HG02610 (cell line): ENCODE measurements around the gene ITGAE.
A peak's percentile ranks its signal among the peaks of the same experiment; 100 is the strongest.
"Not testable (repeated sequence)": the region's sequence is repeated elsewhere in the genome, so short reads cannot be mapped to it uniquely, and the experiment has no call there.

ENCODE experiments used
- ATAC-seq: cut with Tn5 transposase; IDR thresholded peaks from one replicate; pipeline ENCODE4 v1.9.1; 2021; ENCODE audit warnings: mild to moderate bottlenecking, moderate library complexity; ENCODE audit not compliant: unreplicated experiment

The ITGAE gene

DNA sequence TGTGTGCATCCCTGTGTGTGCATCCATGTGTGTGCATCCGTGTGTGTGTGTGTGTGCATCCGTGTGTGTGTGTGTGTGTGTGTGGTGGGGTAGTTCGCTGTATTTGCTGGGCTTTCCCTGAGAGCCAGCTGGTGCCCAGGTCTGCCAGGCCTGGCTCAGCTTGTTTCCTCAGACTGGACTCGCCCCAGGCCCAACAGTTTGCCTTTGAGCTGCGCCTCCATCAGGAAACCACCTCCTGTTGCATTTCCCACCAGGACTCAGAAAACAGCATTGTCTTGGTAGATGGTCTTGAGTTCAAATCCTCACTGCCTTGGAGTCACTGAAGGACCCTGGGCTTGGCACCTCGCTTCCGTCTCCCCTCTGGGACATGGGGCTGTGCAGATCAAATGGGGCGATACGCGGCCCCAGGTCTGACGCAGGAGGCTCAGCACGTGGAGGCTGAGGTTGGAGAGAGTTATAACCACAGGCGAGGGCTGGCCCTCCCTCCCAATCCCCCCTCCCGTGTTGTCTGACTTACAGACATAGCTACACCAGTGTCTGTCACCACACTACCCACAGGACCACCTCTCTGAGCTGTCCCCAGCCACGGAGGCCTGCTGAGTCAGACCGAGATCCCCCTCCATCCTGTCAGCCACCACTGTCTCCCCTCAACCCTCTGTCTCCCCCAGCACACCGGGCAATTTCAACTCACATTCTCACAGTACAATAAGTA lies 4.7 kb downstream of the ITGAE start:
- peak; percentile 74 for ATAC-seq

DNA sequence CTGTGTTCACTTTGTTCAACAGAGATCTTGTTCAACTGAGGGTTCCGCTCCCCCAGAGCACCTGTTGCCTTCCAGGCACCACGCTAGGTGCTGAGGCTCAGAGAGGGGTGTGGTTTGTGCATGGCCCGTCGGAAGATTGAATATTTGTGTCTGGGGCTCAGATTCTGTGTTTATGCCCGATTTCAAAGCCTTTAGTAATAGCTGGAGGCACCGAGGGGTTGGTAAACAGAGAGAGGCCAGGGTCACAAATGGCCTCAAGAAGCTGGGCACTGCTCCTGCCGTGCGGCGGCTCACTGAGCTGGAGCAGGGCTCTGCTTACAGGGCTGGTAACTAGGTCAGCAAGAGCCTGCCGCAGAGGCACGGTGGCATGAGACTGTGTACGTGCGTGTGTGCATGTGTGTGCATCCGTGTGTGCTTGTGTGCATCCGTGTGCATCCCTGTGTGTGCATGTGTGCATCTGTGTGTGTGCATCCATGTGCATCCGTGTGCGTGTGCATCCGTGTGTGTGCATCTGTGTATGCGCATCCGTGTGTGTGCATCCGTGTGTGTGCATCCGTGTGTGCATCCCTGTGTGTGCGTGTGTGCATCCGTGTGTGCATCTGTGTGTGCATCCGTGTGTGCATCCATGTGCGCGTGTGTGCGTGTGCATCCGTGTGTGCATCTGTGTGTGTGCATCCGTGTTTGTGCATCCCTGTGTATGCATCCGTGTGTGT lies 5.4 kb downstream of the ITGAE start:
- ATAC-seq: no peak

DNA sequence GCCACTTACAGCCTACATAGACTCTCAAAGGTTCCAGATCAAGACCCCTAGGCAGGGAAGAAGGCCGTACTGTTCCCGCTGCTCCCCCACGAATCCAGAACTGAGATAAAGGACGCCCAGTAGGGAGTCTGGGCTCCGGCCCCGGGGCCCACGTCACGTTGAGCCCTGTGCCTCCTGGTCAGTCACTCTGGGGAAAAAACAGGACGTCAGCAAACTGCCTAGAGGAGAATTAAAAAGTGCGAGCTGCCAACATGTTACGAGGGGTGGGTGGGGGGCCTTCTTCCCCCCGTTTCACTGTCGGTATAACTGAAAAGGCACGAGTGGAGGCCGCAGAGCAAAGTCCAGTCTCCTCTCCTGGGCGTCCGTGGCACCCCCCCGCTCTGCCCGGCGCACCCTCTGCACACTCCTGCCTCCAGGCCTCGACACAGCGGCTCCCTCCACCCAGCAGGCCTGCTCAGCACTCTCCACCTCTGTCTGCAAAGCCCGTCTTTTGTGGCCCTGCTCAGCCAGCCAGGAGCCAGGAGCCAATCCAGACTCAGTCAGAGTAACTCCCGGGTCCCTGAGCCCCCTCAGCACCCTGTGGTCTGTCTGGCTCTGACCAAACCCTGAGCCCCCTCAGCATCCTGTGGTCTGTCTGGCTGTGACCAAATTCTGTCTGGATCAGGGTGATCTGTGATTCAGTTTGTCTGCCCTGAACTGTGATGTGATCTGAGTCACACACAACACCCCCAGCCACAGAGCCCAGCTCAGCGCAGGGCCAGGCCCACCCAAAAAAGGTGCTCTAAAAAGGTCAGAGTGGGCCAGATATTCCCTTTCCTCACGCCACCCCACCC lies 6.2 kb downstream of the ITGAE start:
- ATAC-seq: no peak

DNA sequence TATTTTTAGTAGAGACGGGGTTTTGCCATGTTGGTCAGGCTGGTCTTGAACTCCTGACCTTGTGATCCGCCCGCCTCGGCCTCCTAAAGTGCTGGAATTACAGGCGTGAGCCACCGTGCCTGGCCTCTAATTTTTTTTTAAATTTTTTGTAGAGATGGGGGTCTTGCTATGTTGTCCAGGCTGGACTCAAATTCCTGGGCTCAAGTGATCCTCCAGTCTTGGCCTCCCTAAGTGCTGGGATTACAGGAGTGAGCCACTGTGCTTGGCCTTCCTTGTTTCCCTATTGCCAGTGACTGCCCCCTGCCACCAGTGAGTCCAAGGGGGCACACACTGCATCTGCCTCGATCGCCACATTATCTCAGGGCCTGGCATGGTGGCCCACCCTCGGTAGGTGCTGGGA lies 6.8 kb downstream of the ITGAE start:
- not testable (repeated sequence) for ATAC-seq

DNA sequence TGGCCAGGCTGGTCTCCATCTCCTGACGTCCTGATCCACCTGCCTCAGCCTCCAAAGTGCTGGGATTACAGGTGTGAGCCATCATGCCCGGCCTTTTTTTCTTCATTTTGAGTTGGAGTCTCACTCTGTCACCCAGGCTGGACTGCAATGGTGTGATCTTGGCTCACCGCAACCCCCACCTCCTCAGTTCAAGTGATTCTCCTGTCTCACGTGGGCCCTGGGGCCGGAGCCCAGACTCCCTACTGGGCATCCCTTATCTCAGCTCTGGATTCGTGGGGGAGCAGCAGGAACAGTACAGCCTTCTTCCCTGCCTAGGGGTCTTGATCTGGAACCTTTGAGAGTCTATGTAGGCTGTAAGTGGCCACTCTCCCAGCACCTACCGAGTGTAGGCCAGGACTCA lies 7.7 kb downstream of the ITGAE start:
- ATAC-seq: not testable (repeated sequence)

DNA sequence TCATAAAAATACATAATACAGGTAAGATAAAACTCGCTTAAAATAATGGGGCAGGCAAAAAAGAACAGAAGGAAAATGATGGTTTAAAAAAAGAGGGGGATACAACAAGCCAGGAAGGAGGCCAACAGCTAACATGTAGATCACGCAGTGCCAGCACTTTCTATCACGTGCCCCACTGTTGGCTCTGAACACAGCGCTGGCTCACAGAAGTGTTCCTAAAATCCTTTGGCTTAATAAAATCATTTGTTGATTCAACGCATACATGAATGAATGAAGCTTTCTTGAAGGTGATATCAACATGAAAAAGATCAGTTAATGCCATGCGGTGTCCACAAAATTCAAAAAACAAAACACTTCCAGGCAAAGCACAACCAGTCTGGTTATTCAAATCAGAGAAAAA lies 8.5 kb downstream of the ITGAE start:
- no peak for ATAC-seq

DNA sequence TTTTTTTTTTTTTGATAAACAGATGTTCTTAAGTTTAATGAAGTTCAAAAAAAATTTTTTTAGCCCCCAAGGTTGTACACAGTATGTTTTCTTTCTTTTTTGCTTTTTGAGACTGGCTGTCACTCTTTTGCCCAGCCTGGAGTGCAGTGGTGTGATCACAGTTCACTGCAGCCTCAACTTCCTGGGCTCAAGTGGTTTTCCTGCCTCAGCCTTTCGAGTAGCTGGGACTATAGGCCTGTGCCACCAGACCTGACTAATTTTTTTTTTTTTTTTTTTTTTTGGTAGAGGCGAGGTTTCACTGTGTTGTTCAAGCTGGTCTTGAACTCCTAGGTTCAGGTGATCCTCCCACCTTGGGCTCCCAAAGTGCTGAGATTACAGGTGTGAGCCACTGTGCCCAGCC lies 12.8 kb downstream of the ITGAE start:
- ATAC-seq: no peak

DNA sequence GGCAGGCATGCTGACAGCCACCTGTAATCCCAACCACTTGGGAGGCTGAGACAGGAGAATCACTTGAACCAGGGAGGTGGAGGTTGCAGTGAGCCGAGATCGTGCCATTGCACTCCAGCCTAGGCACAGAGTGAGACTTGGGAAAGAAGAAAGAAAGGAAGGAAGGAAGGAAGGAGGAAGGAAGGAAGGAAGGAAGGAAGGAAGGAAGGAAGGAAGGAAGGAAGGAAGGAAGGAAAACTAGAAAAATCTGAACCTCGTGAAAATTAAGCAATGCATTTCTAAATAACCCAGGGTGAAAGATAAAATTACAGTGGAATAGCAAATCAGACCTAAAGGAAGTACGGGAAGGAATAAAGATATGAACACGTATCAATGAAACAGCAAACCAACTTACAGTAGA lies 15.7 kb downstream of the ITGAE start:
- ATAC-seq: not testable (repeated sequence)

DNA sequence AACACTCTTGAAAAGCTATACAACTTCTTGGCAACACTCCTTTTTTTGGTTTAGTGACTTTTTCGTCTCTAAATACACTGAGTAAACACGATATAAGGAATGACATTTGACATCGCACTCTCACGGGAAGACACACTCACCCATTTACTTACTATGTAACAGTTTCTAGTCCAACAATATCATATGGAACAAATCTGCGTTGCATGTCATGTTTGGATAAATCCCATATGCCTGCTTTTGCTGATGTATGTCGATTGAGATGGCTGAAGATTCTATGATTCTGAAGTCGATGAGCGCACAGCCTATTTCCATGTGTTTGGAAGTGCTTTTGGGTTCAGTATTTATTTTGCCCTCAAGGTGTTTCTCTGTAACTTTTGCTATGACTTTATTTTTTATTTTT lies 18.2 kb downstream of the ITGAE start:
- no peak for ATAC-seq

DNA sequence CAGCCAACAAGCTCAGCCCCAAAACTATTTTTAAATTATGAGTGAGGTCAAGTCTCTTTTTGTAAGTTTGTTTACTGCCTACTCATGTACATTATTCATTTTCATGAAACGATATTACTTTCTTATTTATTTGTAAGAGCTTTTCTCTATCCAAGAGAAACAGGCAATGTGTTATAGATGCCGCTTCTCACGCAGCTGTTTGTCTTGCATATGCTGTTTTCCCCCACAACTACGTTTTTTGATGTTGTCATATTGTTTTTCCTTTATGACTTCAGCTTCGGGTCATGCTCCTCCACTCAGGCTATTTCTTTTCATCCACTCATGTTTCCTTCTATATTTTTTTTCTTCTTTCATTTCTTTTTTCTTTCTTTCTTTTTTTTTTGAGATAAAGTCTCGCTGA lies 20.0 kb downstream of the ITGAE start:
- no peak for ATAC-seq

DNA sequence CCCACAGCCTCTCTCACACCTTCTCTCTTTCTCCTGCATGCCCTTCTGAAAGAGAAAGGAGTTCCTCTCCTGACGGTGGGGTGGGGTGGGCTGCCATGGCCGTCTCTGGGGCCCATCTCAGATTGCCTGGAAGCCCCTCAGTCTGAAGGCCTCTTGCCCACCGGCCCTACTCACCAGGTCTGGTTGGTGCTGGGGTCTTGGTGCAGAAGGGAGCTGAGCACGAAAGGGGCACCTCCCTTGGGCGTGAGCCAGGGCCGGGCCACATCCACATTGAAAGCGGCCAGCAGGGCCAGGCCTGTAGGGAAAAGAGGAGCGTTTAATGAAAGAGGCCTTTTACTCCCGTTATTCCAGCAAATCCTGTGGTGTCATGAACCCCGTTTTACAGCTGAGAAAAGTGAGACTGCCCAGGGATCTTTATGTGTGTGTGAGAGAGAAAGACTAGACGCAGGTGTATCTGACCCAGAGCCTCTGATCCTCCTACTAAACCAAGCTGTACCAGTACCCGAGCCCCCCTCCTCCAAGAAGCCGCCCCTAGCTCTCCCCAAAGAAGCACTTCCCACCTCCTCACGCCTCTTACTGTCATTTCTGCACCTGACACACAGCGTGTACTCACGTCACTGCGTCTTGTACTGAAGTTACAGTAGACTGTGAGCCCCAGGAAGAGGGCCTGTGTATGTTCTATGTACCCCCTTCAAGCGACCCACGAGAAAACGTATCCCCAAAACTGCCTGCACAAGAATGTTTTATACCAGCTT lies 23.4 kb downstream of the ITGAE start:
- no peak for ATAC-seq

DNA sequence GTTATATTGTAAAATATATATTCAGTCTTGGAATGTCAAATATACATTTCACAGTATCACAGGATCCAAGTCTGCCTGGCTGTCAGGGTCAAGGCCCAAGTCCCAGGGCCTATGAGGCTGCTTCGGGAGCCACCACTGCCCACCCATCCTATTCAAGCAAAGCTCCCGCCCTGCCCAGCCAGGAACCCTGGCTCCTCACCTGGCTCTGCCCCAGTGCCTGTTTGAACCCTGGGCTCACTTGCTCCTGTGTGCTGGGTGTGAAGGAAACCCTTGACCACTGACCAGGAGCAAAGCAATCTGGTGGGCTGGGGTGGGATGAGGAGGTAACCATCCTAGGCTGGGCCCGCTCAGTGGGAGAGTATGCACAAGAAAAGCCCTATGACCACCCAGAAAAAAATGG lies 27.0 kb downstream of the ITGAE start:
- no peak for ATAC-seq

DNA sequence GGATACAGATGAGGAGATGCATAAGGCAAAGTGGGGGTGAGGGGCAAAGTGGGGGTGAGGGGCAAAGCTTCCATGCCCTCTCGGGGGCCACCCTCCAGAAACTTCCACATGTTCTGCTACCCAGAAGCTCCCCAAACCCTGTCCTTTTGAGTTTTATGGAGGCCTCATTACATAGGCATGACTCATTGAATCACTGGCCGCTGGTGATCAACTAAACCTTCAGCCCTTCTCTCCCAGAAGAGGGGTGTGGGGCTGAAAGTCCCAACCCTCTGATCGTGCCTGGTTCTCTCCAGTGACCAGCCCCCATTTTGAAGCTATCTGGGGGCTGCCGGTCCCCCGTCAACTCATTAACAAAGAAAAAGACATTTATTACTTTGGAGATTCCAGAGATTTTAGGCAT lies 27.5 kb downstream of the ITGAE start:
- no peak for ATAC-seq

DNA sequence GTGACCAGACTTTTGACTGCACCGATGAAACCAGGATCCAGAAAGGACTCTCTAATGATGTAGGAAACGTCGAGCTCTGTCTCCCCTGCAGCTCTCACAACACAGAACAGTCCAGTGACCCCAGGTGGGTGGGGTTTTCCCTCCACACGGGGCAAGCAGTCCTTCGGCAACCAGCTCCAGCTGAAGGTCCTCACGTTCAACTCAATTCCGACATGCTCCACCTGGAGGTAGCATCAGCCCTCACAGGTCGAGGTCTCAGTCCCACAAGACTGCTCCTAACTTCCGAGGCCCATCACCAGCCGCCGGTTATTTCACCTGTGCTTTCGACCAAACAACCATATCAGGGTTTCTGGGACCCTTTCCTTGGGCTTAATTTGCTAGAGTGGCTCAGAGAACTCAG lies 28.2 kb downstream of the ITGAE start:
- no peak for ATAC-seq

DNA sequence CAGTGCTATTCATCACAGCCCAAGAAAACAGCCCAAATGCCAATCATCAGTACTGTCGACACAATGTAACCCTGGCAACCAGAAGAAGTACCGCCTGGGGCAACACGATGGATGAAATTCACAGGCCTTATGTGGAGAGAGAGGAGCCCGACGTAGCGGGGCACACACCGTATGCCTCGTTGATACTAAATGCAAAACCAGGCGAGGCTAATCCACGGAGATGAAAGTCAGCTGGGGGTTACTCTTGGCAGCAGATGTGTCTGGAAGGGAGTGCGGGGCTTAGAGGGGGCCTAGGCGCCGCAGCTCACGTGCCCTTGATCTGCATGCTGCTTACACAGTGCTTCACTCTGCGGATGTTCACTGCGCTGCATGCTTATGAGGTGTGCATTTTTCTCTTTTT lies 29.8 kb downstream of the ITGAE start:
- no peak for ATAC-seq

DNA sequence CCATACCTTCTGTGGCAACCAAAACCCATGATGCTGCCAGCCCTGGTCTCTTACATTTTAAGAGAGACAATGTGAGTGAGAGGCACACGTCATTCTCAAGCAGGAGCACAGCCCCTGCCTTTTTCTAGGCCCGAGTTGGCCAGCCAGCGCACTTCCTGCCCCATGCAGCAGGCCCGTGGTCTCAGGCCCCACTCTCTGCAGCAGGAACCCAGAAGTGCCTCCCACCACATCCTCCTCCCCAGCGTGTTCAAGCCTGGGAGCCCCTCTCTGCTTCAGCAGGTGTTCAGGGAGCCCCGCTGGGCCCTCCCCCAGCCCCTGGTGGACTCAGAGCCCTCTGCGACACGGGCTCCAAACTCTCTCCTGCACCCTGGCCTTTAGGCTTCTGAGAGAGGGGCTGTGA lies 30.5 kb downstream of the ITGAE start:
- ATAC-seq: no peak

DNA sequence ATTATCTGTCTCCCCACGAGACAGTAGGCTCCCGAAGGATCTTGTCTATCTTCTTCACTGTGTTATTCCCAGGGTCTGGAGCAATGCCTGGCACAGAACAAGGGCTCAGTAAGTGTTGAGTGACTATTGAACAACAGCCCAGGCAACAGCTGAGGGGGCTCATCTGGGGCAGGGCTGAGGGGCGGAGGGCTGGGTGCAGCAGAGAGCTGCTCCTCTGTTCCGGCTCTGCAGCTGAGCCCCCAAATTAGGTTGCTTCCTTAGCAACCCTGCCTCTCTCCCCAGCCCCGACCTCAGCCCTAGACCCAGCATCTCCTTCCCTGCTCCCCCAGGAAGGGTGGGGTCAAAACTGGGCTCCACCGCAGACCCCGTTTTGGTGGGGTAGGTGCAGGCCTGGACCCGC lies 32.2 kb downstream of the ITGAE start:
- no peak for ATAC-seq

DNA sequence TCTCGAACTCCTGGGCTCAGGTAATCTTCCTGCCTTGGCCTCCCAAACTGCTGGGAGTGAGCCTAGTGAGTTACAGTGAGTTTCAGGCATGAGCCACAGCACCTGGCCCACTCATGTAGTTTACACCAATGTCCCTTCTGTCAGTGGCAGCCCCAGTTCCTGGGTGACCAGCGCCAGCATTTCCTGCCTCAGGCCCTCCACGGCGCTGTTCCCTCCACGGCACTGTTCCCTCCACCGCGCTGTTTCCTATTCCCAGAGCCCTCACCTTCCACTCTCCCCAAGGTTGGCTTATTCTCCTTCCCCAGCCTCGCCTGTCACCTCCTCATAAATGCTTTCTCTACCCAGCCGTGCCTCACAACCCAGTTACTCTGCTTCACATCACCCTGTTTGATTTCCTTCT lies 32.6 kb downstream of the ITGAE start:
- no peak for ATAC-seq

DNA sequence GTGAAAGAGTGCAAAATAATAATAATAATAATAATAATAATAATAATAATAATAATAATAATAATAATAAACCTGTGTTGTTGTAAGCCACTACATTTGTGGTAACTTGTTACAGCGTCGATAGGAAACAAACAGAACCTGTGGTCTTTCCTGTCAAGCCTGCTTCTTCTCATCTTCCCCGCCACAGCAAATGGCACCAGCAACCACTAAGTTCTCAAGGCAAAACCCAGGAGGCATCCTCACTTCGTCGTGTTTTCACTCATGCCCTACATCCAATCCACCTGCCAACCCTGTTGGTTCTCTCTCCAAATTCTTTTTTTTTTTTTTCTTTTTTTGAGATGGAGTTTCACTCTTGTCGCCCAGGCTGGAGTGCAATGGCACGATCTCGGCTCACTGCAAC lies 34.2 kb downstream of the ITGAE start:
- no peak for ATAC-seq

DNA sequence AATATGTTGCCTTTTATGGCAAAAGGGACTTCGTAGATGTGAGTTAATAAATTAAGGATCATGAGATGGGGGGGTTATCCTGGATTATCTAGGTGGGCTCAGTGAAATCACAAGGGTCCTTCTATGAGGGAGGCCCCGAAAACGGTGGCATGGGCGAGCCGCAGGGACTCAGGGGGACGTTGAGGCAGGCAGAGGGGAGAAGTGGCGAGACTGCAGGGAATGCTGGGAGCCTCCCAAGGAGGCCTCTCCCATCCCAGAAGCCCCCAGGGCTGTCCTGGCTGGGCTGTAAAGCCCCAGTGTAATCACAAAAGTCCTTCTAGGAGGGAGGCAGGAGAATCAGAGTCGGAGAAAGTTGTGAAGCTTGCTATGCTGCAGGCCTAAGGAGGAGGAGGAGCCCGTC lies 35.0 kb downstream of the ITGAE start:
- no peak for ATAC-seq

DNA sequence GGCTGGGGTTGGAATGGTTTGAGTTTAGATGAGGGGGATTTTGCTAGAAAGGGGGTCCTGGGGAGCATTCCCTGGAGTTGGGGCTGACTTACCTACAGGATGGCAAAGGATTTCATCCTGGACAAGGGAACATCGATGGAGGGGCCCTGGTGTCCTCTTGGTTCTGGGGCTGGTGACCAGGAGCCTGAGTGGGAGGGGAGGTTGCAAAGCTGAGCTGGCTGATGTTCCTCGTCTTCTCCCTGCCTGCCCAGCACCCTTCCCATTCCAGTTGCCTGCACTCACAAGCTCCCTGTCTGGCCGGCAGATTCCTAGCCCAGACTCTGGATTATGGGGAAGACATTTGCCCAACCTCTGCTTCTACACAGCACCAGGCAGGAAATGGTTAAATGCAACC lies 37.2 kb downstream of the ITGAE start:
- no peak for ATAC-seq
